ENCODE measurements around the gene SLC44A5.

SLC44A5 gene

DNA sequence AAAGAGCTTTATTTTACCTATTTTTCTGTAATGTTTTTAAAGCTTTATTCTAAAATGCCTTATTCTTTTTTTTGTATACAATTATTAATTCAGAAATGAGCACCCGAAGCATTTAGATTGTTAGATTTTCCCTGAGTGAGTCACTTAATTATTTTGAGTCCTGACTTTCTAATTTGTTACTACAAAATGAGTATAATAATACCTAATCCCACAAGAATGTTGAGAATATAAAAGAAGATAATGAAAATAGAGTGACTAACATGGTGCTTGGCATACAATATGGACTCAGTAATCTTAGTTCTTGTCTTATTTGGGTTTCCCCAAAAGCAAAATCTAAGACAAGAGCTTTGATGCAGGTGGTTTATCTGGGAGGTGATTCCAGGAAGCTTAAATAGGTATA, 334.5 kb downstream of the SLC44A5 start:
- H3K4me2 ChIP-seq: no peak overlapping the region
- no peaks in the 10 kb centered on the region for H3K79me2 ChIP-seq (ENCODE audit: insufficient read depth, low read depth)
- H3K9ac ChIP-seq: no peak overlapping the region
- H3K4me3 ChIP-seq (IDR thresholded peaks at IDR 0.05; ENCODE audit: insufficient read depth, low read depth, low read length): no peak overlapping the region
- H3K36me3 ChIP-seq (ENCODE audit: insufficient read depth): no peaks in the 10 kb centered on the region
- H2AFZ ChIP-seq (ENCODE audit: low read depth): no peak overlapping the region
- TF ChIP-seq, protein P1, sequence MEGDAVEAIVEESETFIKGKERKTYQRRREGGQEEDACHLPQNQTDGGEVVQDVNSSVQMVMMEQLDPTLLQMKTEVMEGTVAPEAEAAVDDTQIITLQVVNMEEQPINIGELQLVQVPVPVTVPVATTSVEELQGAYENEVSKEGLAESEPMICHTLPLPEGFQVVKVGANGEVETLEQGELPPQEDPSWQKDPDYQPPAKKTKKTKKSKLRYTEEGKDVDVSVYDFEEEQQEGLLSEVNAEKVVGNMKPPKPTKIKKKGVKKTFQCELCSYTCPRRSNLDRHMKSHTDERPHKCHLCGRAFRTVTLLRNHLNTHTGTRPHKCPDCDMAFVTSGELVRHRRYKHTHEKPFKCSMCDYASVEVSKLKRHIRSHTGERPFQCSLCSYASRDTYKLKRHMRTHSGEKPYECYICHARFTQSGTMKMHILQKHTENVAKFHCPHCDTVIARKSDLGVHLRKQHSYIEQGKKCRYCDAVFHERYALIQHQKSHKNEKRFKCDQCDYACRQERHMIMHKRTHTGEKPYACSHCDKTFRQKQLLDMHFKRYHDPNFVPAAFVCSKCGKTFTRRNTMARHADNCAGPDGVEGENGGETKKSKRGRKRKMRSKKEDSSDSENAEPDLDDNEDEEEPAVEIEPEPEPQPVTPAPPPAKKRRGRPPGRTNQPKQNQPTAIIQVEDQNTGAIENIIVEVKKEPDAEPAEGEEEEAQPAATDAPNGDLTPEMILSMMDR (conservative IDR thresholded peaks at IDR 0.05; ENCODE audit: low read depth, low read length): no peak
- no peaks in the 10 kb centered on the region for H4K20me1 ChIP-seq (ENCODE audit: insufficient read depth)
- no peak overlapping the region for H3K27ac ChIP-seq
- H3K27me3 ChIP-seq (ENCODE audit: insufficient read depth, low read depth): no peaks in the 10 kb centered on the region
- H3K4me1 ChIP-seq (ENCODE audit: low read depth, poor library complexity, severe bottlenecking): no peaks in the 10 kb centered on the region

DNA sequence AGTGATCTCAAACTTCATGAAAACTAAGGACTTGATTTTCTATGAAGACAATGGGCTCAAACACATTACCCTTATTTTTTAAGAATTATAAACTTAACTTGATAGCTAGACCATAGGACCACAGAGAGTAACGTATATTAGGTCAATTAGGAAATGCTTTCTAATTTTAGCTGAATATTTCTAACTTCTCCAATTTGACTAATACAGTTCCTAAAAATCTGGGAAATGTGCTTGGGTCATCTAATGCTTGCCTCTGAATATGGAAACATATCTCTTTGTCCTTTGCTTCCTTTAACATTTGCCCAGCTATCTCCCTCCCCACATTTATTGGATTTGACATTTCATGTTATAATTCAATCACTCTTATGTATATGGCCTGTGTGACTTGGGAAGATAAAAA, 335.3 kb downstream of the SLC44A5 start:
- Histone ChIP-seq H3K4me3 (IDR thresholded peaks at IDR 0.05; ENCODE audit: insufficient read depth, low read depth, low read length) (no peak overlapping the region), H3K9ac (no peak overlapping the region), H3K4me1 (ENCODE audit: low read depth, poor library complexity, severe bottlenecking) (no peaks in the 10 kb centered on the region), H3K27me3 (ENCODE audit: insufficient read depth, low read depth) (no peaks in the 10 kb centered on the region), H2AFZ (ENCODE audit: low read depth) (no peak overlapping the region), H3K4me2 (no peak overlapping the region), H3K79me2 (ENCODE audit: insufficient read depth, low read depth) (no peaks in the 10 kb centered on the region), H4K20me1 (ENCODE audit: insufficient read depth) (no peaks in the 10 kb centered on the region), H3K27ac (no peak overlapping the region), H3K36me3 (ENCODE audit: insufficient read depth) (no peaks in the 10 kb centered on the region)
- TF ChIP-seq, protein P1 (conservative IDR thresholded peaks at IDR 0.05; ENCODE audit: low read depth, low read length): no peak

DNA sequence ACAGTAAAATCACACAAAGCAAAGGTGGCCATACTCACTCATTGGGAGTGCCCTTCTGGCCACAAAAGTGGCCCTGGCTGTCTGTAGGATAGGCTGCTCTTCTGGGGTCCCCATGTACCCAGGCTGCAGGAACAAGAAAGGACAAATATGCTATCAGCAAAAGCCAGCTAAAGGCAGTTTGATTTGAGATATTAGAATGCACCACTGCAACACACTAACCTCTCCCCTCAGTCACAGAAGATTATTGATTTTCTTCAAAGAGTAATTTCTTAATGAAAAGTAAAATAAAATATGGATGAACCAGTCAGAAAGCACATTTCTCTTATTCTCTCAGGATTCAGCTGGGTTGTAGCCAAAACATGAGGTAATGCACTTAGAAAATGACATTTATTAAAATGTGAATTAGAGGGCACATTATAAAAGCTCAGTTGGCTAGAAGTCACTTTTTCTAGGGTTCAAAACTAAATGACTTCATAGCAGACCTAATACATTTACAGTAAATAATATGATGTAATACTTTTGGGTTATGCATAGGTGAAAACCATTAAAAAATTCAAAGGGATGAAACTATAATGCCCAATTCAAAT, 335.9 kb downstream of the SLC44A5 start:
- TF ChIP-seq, protein P1 (conservative IDR thresholded peaks at IDR 0.05; ENCODE audit: low read depth, low read length): no peak
- H3K4me1 ChIP-seq (ENCODE audit: low read depth, poor library complexity, severe bottlenecking): no peaks in the 10 kb centered on the region
- no peaks in the 10 kb centered on the region for H3K79me2 ChIP-seq (ENCODE audit: insufficient read depth, low read depth)
- no peak overlapping the region for H3K9ac ChIP-seq
- H3K4me3 ChIP-seq (IDR thresholded peaks at IDR 0.05; ENCODE audit: insufficient read depth, low read depth, low read length): no peak overlapping the region
- no peaks in the 10 kb centered on the region for H3K27me3 ChIP-seq (ENCODE audit: insufficient read depth, low read depth)
- no peaks in the 10 kb centered on the region for H3K36me3 ChIP-seq (ENCODE audit: insufficient read depth)
- H4K20me1 ChIP-seq (ENCODE audit: insufficient read depth): no peaks in the 10 kb centered on the region
- no peak overlapping the region for H2AFZ ChIP-seq (ENCODE audit: low read depth)
- H3K27ac ChIP-seq: no peak overlapping the region
- H3K4me2 ChIP-seq: no peak overlapping the region

DNA sequence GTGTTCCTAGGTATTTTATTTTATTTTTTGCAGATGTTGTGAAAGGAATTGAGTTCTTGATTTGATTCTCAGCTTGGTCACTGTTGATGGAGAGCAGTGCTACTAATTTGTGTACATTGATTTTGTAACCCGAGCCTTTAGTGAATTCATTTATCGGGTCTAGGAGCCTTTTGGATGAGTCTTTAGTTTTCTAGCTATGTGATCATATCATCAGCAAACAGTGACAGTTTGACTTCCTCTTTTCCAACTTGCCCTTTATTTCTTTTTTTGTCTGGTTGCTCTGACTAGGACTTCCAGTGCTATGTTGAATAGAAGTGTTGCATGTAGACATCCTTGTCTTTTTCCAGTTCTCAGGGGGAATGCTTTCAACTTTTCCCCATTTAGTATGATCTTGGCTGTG, 337.8 kb downstream of the SLC44A5 start:
- TF ChIP-seq, protein P1 (conservative IDR thresholded peaks at IDR 0.05; ENCODE audit: low read depth, low read length): no peak
- Histone ChIP-seq H3K4me2 (no peak overlapping the region), H3K4me1 (ENCODE audit: low read depth, poor library complexity, severe bottlenecking) (no peaks in the 10 kb centered on the region), H3K27me3 (ENCODE audit: insufficient read depth, low read depth) (no peaks in the 10 kb centered on the region), H3K36me3 (ENCODE audit: insufficient read depth) (no peaks in the 10 kb centered on the region), H4K20me1 (ENCODE audit: insufficient read depth) (no peaks in the 10 kb centered on the region), H3K27ac (no peak overlapping the region), H3K9ac (no peak overlapping the region), H3K79me2 (ENCODE audit: insufficient read depth, low read depth) (no peaks in the 10 kb centered on the region), H2AFZ (ENCODE audit: low read depth) (no peak overlapping the region), H3K4me3 (IDR thresholded peaks at IDR 0.05; ENCODE audit: insufficient read depth, low read depth, low read length) (no peak overlapping the region)

Measured in KMS-11 (cell line).